CD4-positive, alpha-beta T cell treated with Interleukin-4 for 1 hour (primary cell): ENCODE results near the gene MARCHF2.
"Not testable (repeated sequence)": the region's sequence is repeated elsewhere in the genome, so short reads cannot be mapped to it uniquely, and the experiment has no call there.

Experiments used
- DNase-seq, 2 donors: peaks; one replicate each; pipeline ENCODE4 v3.0.0-alpha.2; 2020 to 2022

Gene MARCHF2

DNA sequence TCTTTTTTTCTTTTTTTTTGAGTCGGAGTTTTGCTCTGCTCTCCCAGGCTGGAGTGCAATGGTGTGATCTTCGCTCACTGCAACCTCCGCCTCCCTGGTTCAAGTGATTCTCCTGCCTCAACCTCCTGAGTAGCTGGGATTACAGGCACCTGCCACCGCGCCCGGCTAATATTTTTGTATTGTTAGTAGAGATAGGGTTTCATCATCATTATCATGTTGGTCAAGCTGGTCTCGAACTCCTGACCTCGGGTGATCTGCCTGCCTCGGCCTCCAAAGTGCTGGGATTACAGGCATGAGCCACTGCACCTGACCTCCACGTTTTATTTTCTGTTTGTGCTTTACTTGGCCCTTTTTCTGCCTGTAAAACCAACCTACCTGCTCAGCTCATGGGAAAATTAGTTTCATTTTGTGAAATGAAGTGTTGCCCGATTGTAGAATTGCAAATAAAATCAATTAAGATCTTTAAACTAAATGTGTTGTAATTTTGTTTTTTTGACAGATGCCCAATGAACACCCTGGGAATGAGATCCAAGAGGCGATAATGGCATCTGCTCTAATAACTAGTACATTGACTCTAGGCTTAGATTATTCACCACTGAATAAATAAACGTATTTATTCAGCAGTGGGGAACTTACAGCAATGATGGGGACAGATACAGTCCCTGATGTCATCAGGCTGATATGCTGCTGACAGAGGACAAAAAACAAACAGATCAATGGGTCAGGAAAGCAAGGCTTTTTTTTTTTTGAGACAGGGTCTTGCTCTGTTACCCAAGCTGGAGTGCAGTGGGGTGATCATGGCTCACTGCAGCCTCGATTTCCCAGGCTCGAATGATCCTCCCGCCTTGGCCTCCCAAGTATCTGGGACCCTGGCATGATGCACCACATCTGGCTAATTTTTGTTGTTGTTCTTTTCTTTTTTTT lies 25.2 kb upstream of the MARCHF2 start:
- DNase-seq: no peak

DNA sequence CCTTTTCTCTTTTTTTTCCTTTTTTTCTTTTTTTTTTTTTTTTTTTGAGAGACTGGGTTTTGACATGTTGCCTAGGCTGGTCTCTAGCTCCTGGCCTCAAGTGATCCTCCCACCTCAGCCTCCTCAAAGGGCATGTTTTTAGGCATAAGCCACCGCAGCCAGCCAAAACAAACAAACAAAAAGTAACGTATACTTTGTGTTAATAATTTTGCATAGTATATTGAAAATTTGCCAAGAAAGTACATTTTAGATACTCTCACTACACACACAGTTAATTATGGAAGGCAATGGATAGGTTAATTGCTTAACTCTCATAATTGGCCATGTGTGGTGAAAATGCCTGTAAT lies 24.5 kb upstream of the MARCHF2 start:
- no peak for DNase-seq

- DNase-seq: peak; percentile 100
Measured at GRCh38 chr19:8389891-8390616, 23.1 kb upstream of the MARCHF2 start, which contains the start of gene RAB11B. Gene RAB11B, plus strand, starts transcription at chr19:8390360. Its CDS starts 57 bp downstream, at chr19:8390417.

GRCh38 chr19:8390617-8390981 lies 22.5 kb upstream of the MARCHF2 start:
- DNase-seq: peak; percentile 93 to 94

DNA sequence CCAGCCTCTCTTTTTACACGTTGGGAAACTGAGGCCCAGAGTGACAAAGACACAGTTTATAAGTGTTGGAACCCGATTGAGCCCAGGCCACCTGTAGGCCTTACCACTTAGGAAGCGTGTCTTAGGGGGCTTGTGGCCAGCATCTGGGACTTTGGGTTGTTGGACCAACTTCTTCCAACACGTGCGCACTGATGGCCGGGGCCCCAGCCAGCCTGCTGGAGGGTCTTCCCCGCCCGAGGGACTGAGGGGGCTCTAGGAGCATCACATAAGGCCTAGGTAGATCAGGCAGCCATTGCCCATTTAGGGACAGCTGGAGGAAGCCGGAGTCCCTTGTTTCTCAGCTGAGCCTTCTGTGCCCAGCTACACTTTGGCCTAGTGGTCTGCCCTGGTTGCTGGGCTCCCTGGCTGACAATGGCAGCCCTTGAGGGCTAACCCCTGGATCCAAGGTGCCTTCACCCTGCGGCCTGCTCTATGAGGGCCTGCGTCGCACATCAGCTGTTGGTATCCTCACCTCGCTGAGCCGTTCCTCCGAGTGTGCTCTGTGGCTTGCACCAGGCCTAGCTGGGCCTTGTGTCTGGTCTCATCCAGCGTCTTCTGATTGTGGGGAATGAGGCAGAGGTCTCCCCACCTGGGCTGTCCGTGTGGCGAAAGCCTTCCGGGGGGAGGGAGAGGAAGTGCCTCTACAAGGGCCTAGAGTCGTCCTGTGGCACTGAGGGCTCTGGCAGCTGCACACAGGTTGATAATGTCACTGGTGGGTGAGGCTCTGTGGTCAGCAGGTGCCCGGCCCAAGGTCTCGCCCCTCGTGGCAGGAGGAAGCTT lies 21.7 kb upstream of the MARCHF2 start:
- DNase-seq: no peak

DNA sequence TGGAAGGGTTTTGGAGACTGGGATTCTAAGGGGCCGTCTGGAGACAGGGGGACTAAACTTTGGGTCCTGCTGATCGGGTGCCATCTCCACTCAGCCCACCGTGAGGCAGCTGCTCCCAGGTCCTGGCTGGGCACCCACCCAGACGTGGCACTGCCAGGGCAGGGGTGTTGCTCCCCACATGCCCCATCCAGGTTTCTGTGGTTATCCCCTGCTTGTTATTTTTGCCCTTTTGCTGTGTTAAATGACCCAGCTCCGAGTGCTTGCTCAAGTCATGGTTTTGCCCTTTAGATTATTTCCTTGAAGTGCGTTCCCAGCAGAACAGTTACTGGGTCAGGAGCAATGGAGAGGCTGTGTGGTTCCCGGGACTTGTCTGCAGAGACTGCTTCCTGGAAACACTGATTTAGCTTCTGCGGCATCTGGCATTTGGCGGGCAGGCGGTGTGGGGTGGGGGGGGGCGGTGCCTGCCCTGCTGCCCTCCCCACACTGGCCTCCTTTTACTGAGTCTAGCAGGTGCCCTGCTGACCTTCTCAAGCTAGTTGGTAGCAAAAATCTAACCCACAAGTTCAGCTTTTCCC lies 21.0 kb upstream of the MARCHF2 start:
- DNase-seq: no peak

- no peak for DNase-seq
Measured at GRCh38 chr19:8393192-8393870, 19.8 kb upstream of the MARCHF2 start.

DNA sequence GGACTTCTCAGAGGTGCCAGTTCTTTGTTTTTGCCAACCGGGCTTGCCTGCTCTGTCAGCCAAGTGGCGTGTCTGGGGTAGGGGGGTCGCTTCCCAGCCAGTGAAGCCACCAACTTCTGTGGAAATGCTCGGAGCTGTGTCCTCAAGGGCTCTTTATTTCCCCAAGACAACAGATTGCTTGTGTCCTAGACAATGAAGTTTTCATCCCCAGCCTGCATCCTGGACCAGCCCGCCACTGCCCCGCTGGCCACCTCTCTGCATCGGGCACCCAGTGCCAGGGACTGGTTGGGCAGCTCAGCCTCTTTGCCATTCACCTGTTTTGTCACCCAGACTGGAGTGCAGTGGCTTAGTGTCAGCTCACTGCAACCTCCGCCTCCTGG lies 19.2 kb upstream of the MARCHF2 start:
- DNase-seq: no peak

- no peak for DNase-seq
Measured at GRCh38 chr19:8395621-8396082, 17.5 kb upstream of the MARCHF2 start.

DNA sequence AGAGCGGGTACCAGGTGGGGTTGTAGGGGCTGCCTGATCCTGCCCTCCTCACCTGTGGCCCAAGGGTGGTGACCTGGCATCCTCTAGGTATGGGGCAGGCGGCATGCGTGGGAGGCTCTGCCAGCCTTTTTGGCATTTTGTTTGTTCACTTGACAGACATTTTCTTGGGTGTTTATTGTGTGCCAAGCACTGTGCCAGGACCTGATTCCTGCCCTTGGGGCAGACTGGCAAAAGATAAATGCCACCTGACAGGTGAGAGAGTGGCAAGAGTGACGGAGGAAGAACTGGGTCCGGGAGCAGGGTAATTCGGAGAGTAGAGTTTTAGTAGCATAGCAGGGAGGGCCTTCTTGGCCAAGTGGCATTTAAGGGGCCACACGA lies 16.9 kb upstream of the MARCHF2 start:
- no peak for DNase-seq

DNA sequence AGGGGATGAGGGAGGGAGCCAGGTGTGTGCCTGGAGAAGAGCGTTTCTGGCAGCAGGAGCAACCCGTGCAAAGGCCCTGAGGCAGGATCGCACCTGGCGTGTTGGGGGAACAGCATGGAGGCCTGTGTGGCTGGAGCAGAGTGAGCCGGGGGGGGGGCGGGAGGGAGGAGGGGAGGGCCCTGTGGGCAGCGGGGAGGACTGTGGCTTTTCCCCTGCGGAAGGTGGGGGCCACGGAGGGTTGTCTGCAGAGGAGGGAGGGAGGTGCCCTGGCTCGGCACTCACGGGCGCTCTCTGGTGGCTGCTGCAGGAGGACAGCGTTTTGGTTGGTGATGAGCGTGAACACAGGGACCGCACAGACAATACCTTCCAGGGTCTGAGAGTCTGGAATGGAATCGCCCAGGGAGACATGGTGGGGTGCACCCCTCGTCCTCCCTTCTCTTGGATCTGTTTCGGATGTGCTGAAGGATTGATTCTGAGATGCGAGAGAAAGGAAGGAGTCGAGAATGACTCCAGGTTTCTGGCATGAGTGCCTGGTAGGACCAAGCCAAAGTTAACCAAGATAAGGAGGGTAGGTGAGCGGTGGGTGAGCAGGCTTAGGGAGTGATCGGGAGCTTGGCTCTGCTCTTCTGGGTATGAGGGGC lies 16.4 kb upstream of the MARCHF2 start:
- DNase-seq: peak; percentile 83 to 85

- no peak for DNase-seq
Measured at GRCh38 chr19:8397271-8397670, 15.8 kb upstream of the MARCHF2 start.

DNA sequence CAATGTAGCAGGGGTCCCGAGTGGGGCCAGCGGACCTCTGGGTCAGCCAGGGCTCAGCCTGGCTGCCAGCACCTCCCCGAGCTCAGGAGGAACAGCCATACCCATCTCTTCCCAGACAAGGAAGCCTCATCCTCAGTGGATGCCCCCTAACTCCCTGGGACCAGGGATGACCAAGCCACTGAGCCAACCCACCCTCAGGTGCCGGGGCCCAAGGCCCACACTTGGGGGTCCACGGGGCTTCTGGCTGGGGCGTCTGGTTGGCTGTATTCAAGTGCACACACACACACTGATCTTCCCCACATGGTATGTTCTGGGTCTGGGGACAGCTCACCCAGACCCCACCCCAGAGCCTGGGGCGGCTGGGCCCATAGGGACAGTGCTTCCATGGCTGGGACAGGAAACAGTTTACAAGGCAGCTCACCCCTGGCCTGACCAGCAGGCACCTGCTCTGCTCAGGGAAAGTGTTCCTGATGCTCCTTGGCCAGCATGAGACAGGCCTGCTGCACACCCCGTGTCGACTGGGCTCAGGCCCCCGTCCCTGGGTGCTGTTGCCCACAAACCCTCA lies 15.3 kb upstream of the MARCHF2 start:
- DNase-seq: no peak

- DNase-seq: no peak
Measured at GRCh38 chr19:8398311-8398771, 14.8 kb upstream of the MARCHF2 start.

GRCh38 chr19:8399681-8400188 lies 13.4 kb upstream of the MARCHF2 start:
- DNase-seq: no peak

DNA sequence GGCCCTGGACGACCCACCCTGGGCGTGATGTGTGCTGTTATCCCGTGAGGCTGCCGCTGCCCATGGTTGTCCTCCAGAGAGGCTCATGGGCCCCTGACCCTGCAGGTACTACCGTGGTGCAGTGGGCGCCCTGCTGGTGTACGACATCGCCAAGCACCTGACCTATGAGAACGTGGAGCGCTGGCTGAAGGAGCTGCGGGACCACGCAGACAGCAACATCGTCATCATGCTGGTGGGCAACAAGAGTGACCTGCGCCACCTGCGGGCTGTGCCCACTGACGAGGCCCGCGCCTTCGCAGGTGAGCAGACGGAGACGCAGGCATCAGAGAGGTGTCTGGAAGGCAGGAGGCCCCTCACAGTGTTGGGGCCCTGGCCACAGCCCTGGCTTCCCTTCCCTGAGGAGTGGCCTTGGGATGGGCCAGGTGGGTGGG lies 11.1 kb upstream of the MARCHF2 start:
- no peak for DNase-seq

GRCh38 chr19:8403098-8403819 lies 9.8 kb upstream of the MARCHF2 start:
- DNase-seq: no peak

DNA sequence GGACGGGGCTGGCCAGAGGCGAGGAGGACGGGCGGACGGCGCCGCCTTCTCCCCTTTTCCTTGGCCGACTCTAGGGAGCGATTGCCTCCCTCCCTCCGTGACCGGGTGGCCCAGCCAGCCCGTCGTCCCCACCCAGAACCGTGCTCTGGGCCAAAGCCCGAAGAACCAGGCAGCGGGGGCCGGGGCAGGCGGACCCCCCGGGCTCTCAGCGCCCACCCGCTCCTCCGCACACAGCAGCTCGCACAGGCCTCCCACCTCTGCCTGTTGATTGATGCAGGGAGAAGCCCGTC lies 9.3 kb upstream of the MARCHF2 start:
- no peak for DNase-seq

DNA sequence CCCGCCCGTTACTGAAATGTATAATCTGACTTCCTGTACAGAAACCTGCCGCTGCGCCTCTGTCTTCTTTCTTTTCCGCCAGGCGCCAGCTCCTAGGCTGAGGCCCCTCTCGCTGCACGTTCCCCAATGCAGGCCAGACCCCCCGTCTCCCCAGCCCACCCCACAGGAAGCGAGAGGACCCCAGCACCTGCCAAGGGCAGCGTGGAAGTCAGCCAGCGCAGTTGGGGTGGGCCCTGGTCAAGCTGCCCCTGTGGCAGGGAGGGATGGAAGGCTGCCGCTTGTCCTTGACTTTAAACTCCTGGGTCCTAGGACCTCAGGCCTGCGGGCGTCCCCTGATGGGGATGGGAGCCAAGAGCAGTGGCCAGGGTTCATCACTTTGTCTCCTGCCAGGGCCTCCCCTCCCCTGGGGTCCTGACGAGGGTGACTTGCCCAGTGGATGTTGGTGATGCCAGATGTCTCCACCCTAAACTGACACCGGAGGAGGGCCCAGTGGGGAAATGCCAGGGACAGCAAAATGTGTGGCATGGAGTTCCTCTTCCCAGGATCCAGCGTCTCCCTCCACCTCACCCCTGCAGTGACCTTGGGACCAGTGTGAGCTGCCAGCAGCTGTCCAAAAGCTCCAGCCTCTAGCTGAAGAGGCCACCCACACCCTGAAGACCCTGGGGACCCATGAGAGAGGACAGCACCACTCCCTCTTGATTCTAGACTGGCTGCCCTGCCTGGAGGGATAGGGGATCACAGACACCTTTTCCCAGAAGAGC lies 8.5 kb upstream of the MARCHF2 start:
- no peak for DNase-seq

GRCh38 chr19:8410718-8411117 lies 2.4 kb upstream of the MARCHF2 start:
- not testable (repeated sequence) for DNase-seq
